Measurements from ENCODE around the gene PNRC1.

DNA sequence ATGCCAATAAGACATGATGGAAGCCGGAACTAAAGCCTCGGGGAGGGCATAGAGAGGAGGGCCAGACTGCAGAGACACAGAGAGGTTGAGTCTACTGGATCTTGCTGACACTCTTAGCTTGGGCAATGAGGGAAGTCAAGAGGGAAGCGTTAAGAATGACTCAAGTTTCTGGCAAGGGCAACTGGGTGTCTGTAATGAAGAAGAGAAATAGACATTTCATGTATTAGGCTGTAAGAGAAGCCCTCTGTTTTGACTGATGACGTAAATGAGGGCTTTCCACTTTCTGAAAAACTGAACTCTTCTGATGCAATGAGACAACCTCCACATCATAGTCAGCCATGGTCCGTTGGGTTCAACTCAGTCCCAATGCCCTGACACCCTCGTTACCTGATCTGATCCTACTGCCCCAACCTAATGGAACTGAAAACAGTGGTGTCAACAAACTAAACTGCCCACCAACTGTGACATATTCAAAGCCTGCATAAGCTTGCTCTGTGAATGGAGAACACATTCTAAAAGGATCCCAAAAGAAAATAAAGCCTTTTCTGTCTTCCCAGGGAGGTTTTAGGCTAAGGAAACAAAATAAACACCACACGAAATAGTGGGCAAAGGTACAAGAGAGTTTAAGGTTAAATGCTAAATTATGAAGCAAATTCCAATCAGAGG is 45.8 kb upstream of the PNRC1 start:
- TF ChIP-seq, protein P1, sequence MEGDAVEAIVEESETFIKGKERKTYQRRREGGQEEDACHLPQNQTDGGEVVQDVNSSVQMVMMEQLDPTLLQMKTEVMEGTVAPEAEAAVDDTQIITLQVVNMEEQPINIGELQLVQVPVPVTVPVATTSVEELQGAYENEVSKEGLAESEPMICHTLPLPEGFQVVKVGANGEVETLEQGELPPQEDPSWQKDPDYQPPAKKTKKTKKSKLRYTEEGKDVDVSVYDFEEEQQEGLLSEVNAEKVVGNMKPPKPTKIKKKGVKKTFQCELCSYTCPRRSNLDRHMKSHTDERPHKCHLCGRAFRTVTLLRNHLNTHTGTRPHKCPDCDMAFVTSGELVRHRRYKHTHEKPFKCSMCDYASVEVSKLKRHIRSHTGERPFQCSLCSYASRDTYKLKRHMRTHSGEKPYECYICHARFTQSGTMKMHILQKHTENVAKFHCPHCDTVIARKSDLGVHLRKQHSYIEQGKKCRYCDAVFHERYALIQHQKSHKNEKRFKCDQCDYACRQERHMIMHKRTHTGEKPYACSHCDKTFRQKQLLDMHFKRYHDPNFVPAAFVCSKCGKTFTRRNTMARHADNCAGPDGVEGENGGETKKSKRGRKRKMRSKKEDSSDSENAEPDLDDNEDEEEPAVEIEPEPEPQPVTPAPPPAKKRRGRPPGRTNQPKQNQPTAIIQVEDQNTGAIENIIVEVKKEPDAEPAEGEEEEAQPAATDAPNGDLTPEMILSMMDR (IDR thresholded peaks at IDR 0.05; ENCODE audit: insufficient read depth, low read depth, low read length), result no peak
- no peak for TF ChIP-seq EZH2 (IDR thresholded peaks at IDR 0.05; ENCODE audit: insufficient read depth, low read length)

Data from astrocyte (in vitro differentiated cells and primary cell).